ENCODE measurements around the gene LRBA. TPM values are rescaled to one million over a fixed set of nuclear protein-coding genes. Genes with fewer than 3 reads are reported as not detected.
"Not testable (repeated sequence)": the region's sequence is repeated elsewhere in the genome, so short reads cannot be mapped to it uniquely, and the experiment has no call there.

LRBA gene
- polyA plus RNA-seq, 4 donors: 14.9 to 62.2 (median 19.6) TPM

DNA sequence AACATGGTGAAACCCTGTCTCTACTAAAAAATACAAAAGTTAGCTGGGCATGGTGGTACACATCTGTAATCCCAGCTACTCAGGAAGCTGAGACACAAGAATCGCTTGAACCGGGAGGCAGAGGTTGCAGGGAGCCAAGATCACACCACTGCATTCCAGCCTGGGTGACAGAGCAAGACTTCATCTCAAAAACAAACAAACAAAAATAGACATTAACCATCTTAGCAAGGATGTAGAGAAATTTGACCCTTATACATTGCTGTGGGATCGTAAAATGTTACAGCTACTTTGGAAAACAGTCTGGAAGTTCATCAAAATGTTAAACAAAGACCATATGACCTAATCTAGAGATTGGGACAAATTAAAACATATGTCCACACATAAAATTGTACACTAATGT lies 96.5 kb downstream of the LRBA start:
- not testable (repeated sequence) for H3K36me3 ChIP-seq (ENCODE audit: control insufficient read depth in 3 of 3, insufficient read depth in 2 of 3, low read depth in 1 of 3, low read length in 3 of 3); FAIRE-seq; H3K9me3 ChIP-seq (ENCODE audit: control insufficient read depth in 2 of 2, insufficient read depth in 1 of 2, low read depth in 1 of 2, low read length in 1 of 2); H3K4me1 ChIP-seq (ENCODE audit: control insufficient read depth in 3 of 3, insufficient read depth in 2 of 3, low read depth in 1 of 3, low read length in 2 of 3); H3K27ac ChIP-seq (ENCODE audit: low read depth in 1 of 3, low read length in 2 of 3); DNase-seq; H3K4me3 ChIP-seq (ENCODE audit: low read depth in 1 of 3, low read length in 3 of 3); H3K27me3 ChIP-seq (ENCODE audit: control insufficient read depth in 3 of 3, insufficient read depth in 3 of 3, low read length in 3 of 3)
- 92 to 99% (median 98%) methylated on average over 3 of the region's 3 CpGs for WGBS, 3 donors

DNA sequence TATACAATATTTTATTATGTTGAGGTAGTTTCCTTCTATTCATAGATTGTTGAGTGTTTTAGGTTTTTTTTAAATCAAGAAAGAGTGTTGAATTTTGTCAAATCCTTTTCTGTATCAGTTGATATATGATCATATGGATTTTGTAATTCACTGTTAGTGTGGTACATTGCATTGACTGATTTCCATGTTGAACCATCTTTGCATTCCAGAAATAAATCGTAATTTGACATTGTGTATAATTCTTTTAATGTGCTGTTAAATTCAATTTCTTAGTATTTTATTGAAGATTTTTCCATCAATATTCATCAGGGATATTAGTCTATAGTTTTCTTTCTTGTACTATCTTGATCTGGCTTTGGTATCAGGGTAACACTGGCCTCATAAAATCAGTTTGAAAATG lies 103.8 kb downstream of the LRBA start:
- 97 to 100% (median 99%) methylated on average over 1 of the region's 1 CpG for whole genome bisulfite sequencing, 3 donors
- H3K9me3 ChIP-seq (ENCODE audit: control insufficient read depth in 2 of 2, insufficient read depth in 1 of 2, low read depth in 1 of 2, low read length in 1 of 2): peaks cover 0 to 5% of the 10 kb centered on the region in 2 donors
- H3K4me3 ChIP-seq (ENCODE audit: low read depth in 1 of 3, low read length in 3 of 3): no peak overlapping the region
- H3K27me3 ChIP-seq (ENCODE audit: control insufficient read depth in 3 of 3, insufficient read depth in 3 of 3, low read length in 3 of 3): no peaks in the 10 kb centered on the region
- H3K36me3 ChIP-seq (ENCODE audit: control insufficient read depth in 3 of 3, insufficient read depth in 2 of 3, low read depth in 1 of 3, low read length in 3 of 3): peaks cover 0 to 7% (median 6%) of the 10 kb centered on the region in 3 donors
- FAIRE-seq (no peak), DNase-seq (no peak)
- H3K27ac ChIP-seq (ENCODE audit: low read depth in 1 of 3, low read length in 2 of 3): no peak overlapping the region
- H3K4me1 ChIP-seq (ENCODE audit: control insufficient read depth in 3 of 3, insufficient read depth in 2 of 3, low read depth in 1 of 3, low read length in 2 of 3): no peaks in the 10 kb centered on the region

DNA sequence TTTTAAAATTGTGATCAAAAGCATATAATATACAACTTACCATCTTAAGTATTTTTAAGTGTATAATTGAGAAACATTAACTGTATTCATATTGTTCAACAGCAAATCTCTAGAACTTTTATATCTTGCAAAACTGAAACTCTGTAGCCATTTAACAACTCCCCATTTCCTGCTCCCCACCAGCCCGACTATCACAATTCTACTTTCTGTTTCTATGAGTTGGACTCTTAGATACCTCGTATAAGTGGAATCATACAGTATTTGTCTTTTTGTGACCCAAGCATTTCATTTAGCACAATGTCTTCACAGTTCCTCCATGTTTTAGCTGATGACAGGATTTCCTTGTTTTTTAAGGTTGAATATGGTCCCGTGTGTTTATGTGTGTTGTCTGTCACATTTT lies 106.0 kb downstream of the LRBA start:
- FAIRE-seq (peak; percentile 15), DNase-seq (peak in 1 of 2 donors; percentile 3)
- H3K27ac ChIP-seq (ENCODE audit: low read depth in 1 of 3, low read length in 2 of 3): no peak overlapping the region
- WGBS, 3 donors: 50 to 69% (median 60%) methylated on average over 3 of the region's 3 CpGs
- H3K36me3 ChIP-seq (ENCODE audit: control insufficient read depth in 3 of 3, insufficient read depth in 2 of 3, low read depth in 1 of 3, low read length in 3 of 3): peaks cover 0 to 10% (median 7%) of the 10 kb centered on the region in 3 donors
- no peaks in the 10 kb centered on the region for H3K27me3 ChIP-seq (ENCODE audit: control insufficient read depth in 3 of 3, insufficient read depth in 3 of 3, low read length in 3 of 3)
- no peak overlapping the region for H3K4me3 ChIP-seq (ENCODE audit: low read depth in 1 of 3, low read length in 3 of 3)
- no peaks in the 10 kb centered on the region for H3K4me1 ChIP-seq (ENCODE audit: control insufficient read depth in 3 of 3, insufficient read depth in 2 of 3, low read depth in 1 of 3, low read length in 2 of 3)
- peaks cover 0 to 5% of the 10 kb centered on the region in 2 donors for H3K9me3 ChIP-seq (ENCODE audit: control insufficient read depth in 2 of 2, insufficient read depth in 1 of 2, low read depth in 1 of 2, low read length in 1 of 2)

DNA sequence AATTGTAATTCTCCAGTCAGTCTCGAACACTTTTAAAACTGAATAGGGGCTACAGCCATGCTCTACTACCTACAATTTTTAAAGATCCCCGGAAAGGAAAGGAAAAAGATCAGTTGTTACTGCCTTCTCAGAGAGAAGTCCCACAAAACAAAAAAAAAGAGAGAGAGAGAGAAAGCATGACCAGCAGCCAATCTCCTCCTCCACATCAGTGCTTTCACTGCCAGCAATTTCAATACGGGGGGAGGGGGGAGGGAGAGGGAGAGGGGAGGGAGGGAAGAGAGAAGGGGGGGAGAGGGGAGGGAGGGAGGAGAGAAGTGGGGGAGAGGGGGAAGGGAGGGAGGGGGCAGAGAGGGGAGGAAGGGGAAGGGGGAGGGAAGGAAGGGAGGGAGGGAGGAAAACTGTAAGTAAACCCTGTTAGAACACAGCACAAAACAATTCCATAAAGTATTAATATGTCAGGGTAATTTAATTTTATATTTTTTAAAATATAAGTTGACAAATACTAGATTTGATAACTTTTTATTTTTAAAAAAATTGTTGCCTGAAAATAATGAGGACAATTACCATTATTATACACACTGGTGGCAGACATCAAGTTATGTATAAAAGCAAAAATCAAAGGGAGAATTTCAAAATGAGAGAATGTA lies 108.0 kb downstream of the LRBA start:
- WGBS, 3 donors: 63 to 87% (median 79%) methylated on average over 2 to 3 of the region's 3 CpGs
- DNase-seq (no peak), FAIRE-seq (no peak)
- H3K36me3 ChIP-seq (ENCODE audit: control insufficient read depth in 3 of 3, insufficient read depth in 2 of 3, low read depth in 1 of 3, low read length in 3 of 3): peaks cover 2 to 12% (median 7%) of the 10 kb centered on the region in 3 donors
- no peaks in the 10 kb centered on the region for H3K4me1 ChIP-seq (ENCODE audit: control insufficient read depth in 3 of 3, insufficient read depth in 2 of 3, low read depth in 1 of 3, low read length in 2 of 3)
- H3K27ac ChIP-seq (ENCODE audit: low read depth in 1 of 3, low read length in 2 of 3): no peak overlapping the region
- peaks cover 0 to 1% of the 10 kb centered on the region in 2 donors for H3K9me3 ChIP-seq (ENCODE audit: control insufficient read depth in 2 of 2, insufficient read depth in 1 of 2, low read depth in 1 of 2, low read length in 1 of 2)
- no peaks in the 10 kb centered on the region for H3K27me3 ChIP-seq (ENCODE audit: control insufficient read depth in 3 of 3, insufficient read depth in 3 of 3, low read length in 3 of 3)
- H3K4me3 ChIP-seq (ENCODE audit: low read depth in 1 of 3, low read length in 3 of 3): no peak overlapping the region

DNA sequence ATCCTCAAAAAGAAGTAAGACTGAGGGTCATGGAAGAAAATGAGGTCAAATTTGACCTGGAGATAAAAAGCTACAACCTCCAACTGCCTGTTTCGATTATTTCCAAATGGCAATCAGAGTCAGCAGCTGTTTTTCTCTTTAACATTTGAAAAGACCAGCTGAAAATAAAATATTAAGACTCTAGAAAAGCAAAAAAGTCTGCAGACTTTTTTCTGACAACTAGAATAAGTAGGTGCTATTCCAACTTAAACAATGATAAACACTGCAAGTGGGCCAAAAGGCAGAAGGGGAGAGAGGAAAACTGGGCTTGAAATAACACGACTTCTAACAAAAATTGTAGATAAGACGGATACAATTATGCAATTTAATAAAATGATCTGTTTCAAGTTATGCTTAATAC lies 110.4 kb downstream of the LRBA start:
- no peak for FAIRE-seq

DNA sequence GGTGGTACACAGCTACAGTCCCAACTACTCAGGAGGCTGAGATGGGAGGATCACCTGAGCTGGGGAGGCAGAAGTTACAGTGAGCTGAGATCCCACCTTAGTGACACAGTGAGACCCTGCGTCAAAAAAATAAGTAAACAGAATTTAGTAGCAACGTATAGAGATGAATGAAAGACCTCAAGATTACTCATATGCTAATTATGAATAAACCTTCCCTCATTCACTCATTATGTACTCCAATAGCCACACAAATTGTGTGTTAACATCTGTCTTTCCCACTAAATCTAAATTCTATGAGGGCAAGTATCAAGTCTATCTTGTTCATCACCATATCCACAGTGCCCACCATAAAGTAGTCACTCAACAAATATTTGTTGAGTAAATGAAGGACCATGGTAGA lies 111.5 kb downstream of the LRBA start:
- no peak for DNase-seq
- no peak for FAIRE-seq
- Histone ChIP-seq H3K4me1 (ENCODE audit: control insufficient read depth in 3 of 3, insufficient read depth in 2 of 3, low read depth in 1 of 3, low read length in 2 of 3) (no peaks in the 10 kb centered on the region), H3K9me3 (ENCODE audit: control insufficient read depth in 2 of 2, insufficient read depth in 1 of 2, low read depth in 1 of 2, low read length in 1 of 2) (no peaks in the 10 kb centered on the region), H3K4me3 (ENCODE audit: low read depth in 1 of 3, low read length in 3 of 3) (no peak overlapping the region), H3K36me3 (ENCODE audit: control insufficient read depth in 3 of 3, insufficient read depth in 2 of 3, low read depth in 1 of 3, low read length in 3 of 3) (peaks cover 2 to 15% (median 11%) of the 10 kb centered on the region in 3 donors), H3K27ac (ENCODE audit: low read depth in 1 of 3, low read length in 2 of 3) (no peak overlapping the region), H3K27me3 (ENCODE audit: control insufficient read depth in 3 of 3, insufficient read depth in 3 of 3, low read length in 3 of 3) (no peaks in the 10 kb centered on the region)
- WGBS, 3 donors: 68 to 97% (median 69%) methylated on average over 2 of the region's 2 CpGs

More for the DNA sequence above, 110.4 kb downstream of the LRBA start:
- Histone ChIP-seq H3K4me1 (ENCODE audit: control insufficient read depth in 3 of 3, insufficient read depth in 2 of 3, low read depth in 1 of 3, low read length in 2 of 3) (no peaks in the 10 kb centered on the region), H3K27ac (ENCODE audit: low read depth in 1 of 3, low read length in 2 of 3) (no peak overlapping the region), H3K9me3 (ENCODE audit: control insufficient read depth in 2 of 2, insufficient read depth in 1 of 2, low read depth in 1 of 2, low read length in 1 of 2) (no peaks in the 10 kb centered on the region), H3K4me3 (ENCODE audit: low read depth in 1 of 3, low read length in 3 of 3) (no peak overlapping the region), H3K27me3 (ENCODE audit: control insufficient read depth in 3 of 3, insufficient read depth in 3 of 3, low read length in 3 of 3) (no peaks in the 10 kb centered on the region), H3K36me3 (ENCODE audit: control insufficient read depth in 3 of 3, insufficient read depth in 2 of 3, low read depth in 1 of 3, low read length in 3 of 3) (peaks cover 2 to 16% (median 11%) of the 10 kb centered on the region in 3 donors)
- WGBS, 3 donors: 85 to 98% (median 94%) methylated on average over 3 of the region's 3 CpGs
- DNase-seq: no peak

DNA sequence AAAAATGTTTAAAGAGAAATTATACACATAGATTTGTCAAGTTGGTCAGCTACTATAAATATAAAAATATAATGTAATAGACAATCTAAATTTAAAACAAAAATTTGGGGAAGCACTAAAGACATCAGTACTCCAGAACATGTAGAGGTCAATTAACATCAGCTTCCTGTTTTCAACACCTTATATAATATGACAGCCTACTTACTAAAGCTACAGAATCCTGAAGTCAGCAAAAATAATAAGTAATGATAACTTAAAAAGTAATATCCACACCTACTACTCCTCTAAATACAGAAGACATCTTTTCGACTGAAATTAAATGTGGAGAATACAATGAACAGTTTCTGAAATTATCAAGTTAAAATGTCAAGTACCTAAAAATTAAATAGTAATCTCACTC lies 118.6 kb downstream of the LRBA start:
- Histone ChIP-seq H3K9me3 (ENCODE audit: control insufficient read depth in 2 of 2, insufficient read depth in 1 of 2, low read depth in 1 of 2, low read length in 1 of 2) (no peaks in the 10 kb centered on the region), H3K4me1 (ENCODE audit: control insufficient read depth in 3 of 3, insufficient read depth in 2 of 3, low read depth in 1 of 3, low read length in 2 of 3) (no peaks in the 10 kb centered on the region), H3K4me3 (ENCODE audit: low read depth in 1 of 3, low read length in 3 of 3) (no peak overlapping the region), H3K36me3 (ENCODE audit: control insufficient read depth in 3 of 3, insufficient read depth in 2 of 3, low read depth in 1 of 3, low read length in 3 of 3) (peaks cover 0 to 11% (median 6%) of the 10 kb centered on the region in 3 donors), H3K27me3 (ENCODE audit: control insufficient read depth in 3 of 3, insufficient read depth in 3 of 3, low read length in 3 of 3) (no peaks in the 10 kb centered on the region), H3K27ac (ENCODE audit: low read depth in 1 of 3, low read length in 2 of 3) (no peak overlapping the region)
- WGBS, 3 donors: 90 to 97% (median 92%) methylated on average over 1 of the region's 1 CpG
- FAIRE-seq (peak; percentile 57), DNase-seq (no peak)

DNA sequence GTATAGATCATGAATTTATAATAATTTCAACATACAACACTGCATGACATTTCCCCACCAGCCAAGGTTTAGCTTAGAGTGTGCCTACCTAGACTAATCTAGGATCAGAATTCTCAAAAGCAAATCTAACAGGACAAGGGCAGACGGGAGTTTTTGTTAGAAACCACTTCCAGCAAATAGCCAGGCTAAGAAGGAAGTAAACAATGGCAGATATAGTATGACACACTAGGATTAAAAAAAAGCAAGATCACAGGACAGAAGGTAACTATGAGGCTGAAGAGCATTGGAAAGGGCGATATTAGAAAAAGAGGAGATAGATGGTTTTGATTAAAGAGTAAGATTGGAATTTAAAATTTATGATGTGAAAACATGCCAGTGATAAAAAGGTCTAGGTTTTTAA lies 124.8 kb downstream of the LRBA start:
- Histone ChIP-seq H3K27me3 (ENCODE audit: control insufficient read depth in 3 of 3, insufficient read depth in 3 of 3, low read length in 3 of 3) (no peaks in the 10 kb centered on the region), H3K9me3 (ENCODE audit: control insufficient read depth in 2 of 2, insufficient read depth in 1 of 2, low read depth in 1 of 2, low read length in 1 of 2) (no peaks in the 10 kb centered on the region), H3K27ac (ENCODE audit: low read depth in 1 of 3, low read length in 2 of 3) (no peak overlapping the region), H3K4me3 (ENCODE audit: low read depth in 1 of 3, low read length in 3 of 3) (no peak overlapping the region), H3K36me3 (ENCODE audit: control insufficient read depth in 3 of 3, insufficient read depth in 2 of 3, low read depth in 1 of 3, low read length in 3 of 3) (peaks cover 0 to 16% (median 2%) of the 10 kb centered on the region in 3 donors), H3K4me1 (ENCODE audit: control insufficient read depth in 3 of 3, insufficient read depth in 2 of 3, low read depth in 1 of 3, low read length in 2 of 3) (no peaks in the 10 kb centered on the region)
- WGBS, 3 donors: 88 to 96% (median 89%) methylated on average over 2 of the region's 2 CpGs
- no peak for DNase-seq
- FAIRE-seq: no peak

DNA sequence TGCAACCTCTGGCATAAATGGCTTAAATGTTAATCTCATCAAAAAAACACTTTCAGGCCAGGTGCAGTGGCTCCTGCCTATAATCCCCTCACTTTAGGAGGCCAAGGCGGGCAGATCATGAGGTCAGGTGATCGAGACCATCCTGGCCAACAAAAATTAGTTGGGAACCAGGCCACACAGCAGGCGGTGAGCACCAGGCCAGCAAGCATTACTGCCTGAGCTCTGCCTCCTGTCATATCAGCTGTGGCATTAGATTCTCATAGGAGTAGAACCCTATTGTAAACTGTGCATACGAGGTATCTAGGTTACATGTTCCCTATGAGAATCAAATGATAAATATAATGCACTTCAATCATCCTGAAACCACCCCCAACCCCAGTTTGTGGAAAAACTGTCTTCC lies 125.8 kb downstream of the LRBA start:
- no peak overlapping the region for H3K4me3 ChIP-seq (ENCODE audit: low read depth in 1 of 3, low read length in 3 of 3)
- H3K27ac ChIP-seq (ENCODE audit: low read depth in 1 of 3, low read length in 2 of 3): no peak overlapping the region
- no peak for DNase-seq
- FAIRE-seq: no peak
- H3K27me3 ChIP-seq (ENCODE audit: control insufficient read depth in 3 of 3, insufficient read depth in 3 of 3, low read length in 3 of 3): no peaks in the 10 kb centered on the region
- 93 to 100% (median 100%) methylated on average over 4 of the region's 4 CpGs for WGBS, 3 donors
- no peaks in the 10 kb centered on the region for H3K9me3 ChIP-seq (ENCODE audit: control insufficient read depth in 2 of 2, insufficient read depth in 1 of 2, low read depth in 1 of 2, low read length in 1 of 2)
- H3K36me3 ChIP-seq (ENCODE audit: control insufficient read depth in 3 of 3, insufficient read depth in 2 of 3, low read depth in 1 of 3, low read length in 3 of 3): peaks cover 0 to 17% (median 2%) of the 10 kb centered on the region in 3 donors
- no peaks in the 10 kb centered on the region for H3K4me1 ChIP-seq (ENCODE audit: control insufficient read depth in 3 of 3, insufficient read depth in 2 of 3, low read depth in 1 of 3, low read length in 2 of 3)
